GM18909 (cell line): Measurements from ENCODE around the gene ZNF730.
A peak's percentile ranks its signal among the peaks of the same experiment; 100 is the strongest.
"Not testable (repeated sequence)": the region's sequence is repeated elsewhere in the genome, so short reads cannot be mapped to it uniquely, and the experiment has no call there.

Experiments used
- ATAC-seq: cut with Tn5 transposase; IDR thresholded peaks from one replicate; pipeline ENCODE4 v1.9.1; 2021; ENCODE audit warnings: mild to moderate bottlenecking; ENCODE audit not compliant: unreplicated experiment, poor library complexity

ZNF730 gene

GRCh38 chr19:23116802-23117571 lies at the start of gene ZNF730:
ZNF730 (plus strand) TSS chr19:23117025; CDS start chr19:23117174, 149 bp downstream.
- ATAC-seq: peak; percentile 100

DNA sequence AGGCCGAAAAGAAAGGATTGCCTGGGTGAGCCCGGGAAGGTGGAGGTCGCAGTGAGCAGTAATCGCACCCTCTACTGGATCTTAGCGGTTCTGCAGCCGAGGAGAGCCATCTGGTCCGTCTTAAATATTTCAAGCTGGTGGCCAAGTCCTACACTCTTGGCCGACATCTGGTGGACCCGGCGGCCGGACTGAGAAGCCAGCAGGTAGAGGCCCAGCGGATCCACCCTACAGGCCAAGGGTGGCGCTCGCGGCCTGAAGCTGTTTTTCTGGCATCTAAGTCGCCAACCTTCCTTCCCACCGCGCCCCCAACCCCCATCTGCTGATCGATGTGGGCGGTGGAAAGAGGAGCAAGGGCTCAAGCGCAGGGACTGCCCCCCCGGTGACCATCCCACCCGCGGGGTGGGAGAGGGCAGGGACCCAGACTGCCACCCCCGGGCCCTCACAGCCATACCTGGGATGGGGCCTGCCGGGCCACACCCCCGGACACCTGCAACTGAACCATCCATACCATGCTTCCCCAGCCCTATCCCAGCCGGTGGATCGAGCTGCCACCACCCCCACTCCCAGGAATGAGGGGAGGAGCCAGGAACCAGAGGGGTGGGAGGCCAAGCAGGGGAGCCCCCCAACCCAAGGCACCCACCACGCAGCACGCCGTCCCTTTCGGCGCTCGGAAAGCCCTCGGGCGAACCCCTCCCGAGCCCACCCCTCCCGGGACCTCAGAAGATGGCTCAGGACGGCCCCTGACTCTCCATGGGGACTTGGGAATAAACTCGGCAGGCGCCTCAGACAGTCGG lies 46.3 kb upstream of the ZNF730 start:
- no peak for ATAC-seq

- no peak for ATAC-seq
These were observed 45.7 kb upstream of the ZNF730 start for GRCh38 chr19:23071147-23071511.

DNA sequence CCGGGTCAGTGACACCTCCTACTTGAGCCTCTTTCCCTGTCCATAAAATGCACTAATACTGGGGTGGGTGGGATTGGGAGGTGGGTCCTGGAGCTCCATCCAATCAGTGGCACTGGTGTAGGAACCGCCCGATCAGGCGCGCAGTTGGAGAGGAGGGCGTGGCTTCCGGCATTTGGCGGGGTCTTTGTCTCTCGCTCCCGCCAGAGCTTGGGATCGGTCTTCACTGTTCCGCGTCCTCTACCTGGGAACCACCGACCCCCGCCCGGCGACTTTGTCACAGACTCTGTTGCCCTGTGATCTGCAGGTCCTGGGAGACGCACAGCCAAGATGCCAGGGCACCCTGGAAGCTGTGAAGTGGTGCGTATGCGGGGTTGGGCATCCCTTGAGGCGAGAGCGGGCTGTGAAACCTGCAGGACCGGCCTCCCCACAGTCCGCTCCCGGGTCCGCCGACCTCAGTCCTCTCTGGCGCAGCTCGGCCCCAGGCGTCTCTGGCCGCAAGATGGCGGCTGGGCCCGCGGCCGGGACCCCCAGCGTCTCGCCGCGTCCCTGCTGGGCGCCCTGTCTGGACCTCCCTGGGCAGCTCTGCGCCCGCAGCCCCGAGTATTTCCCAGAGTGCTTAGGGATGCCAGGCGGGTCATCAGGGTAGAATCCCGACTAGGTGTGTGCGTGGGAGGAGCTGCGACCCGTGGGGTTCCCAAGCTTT lies 41.6 kb upstream of the ZNF730 start:
- peak; percentile 75 for ATAC-seq

DNA sequence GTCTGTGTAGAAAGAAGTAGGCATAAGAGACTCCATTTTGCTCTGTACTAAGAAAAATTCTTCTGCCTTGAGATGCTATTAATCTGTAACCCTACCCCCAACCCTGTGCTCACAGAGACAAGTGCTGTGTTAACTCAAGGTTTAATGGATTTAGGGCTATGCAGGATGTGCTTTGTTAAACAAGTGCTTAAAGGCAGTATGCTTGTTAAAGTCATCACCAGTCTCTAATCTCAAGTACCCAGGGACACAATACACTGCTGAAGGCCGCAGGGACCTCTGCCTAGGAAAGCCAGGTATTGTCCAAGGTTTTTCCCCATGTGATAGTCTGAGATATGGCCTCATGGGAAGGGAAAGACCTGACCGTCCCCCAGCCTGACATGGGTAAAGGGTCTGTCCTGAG lies 39.0 kb upstream of the ZNF730 start:
- ATAC-seq: not testable (repeated sequence)

GRCh38 chr19:23093832-23094231 lies 23.0 kb upstream of the ZNF730 start:
- no peak for ATAC-seq

- no peak for ATAC-seq
These were observed 21.4 kb upstream of the ZNF730 start for GRCh38 chr19:23095418-23095817.

- ATAC-seq: no peak
These were observed 18.5 kb upstream of the ZNF730 start for GRCh38 chr19:23098286-23098685.

GRCh38 chr19:23098988-23099387 lies 17.8 kb upstream of the ZNF730 start:
- ATAC-seq: no peak

DNA sequence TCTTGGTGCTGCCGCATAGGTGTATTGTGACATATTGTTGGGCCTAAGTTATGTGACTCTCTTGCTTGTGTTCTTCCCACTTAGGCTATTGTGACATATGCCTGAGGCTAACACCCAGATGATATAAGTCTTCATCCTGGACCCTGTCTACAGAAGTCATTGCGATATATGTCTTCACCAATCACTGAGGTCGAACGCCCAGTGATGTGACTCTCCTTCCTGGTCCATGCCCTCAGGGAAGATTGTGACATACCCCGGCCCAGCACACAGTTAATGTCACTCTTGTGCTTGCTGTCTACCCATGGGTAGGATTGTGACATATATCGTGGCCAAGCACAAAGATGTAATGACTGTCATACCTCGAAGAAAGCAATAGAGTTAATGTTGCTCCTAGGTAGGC lies 16.9 kb upstream of the ZNF730 start:
- ATAC-seq: no peak

DNA sequence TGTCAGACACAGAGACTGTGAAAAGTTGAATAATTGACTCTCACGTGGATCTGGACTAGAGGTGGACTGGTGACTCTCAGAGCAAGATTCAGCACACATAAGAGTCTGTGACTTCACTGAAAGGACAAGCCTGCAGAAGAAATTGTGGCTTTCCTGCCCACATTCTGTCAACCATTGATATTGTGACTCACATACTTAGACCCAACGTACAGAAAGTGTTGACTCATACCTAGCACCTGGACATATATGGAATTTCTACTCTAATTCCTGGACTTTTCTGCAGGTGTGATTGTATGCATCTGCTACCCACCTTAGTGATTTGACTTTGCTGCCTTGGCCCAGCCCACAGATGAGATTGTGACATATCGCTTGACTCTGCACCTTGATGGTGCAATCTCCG lies 15.6 kb upstream of the ZNF730 start:
- ATAC-seq: no peak

GRCh38 chr19:23118400-23118799 lies 1.6 kb downstream of the ZNF730 start:
- no peak for ATAC-seq

GRCh38 chr19:23134211-23134610 lies 17.4 kb downstream of the ZNF730 start:
- not testable (repeated sequence) for ATAC-seq

GRCh38 chr19:23145617-23146415 lies 29.0 kb downstream of the ZNF730 start:
- no peak for ATAC-seq

GRCh38 chr19:23160766-23161165 lies 43.9 kb downstream of the ZNF730 start:
- ATAC-seq: no peak

DNA sequence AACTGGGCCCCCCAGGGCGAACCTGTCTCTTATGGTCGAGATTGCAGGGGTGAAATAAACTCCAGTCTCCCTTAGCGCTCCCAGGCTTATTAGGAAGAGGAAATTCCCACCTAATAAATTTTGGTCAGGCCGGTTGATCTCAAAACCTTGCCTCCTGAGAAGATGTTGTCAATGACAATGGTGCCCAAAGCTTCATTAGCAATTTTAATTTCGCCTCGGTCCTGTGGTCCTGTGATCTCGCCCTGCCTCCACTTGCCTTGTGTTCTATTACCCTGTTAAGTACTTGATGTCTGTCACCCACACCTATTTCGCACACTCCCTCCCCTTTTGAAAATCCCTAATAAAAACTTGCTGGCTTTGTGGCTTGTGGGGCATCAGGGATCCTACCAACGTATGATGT lies 51.5 kb downstream of the ZNF730 start:
- ATAC-seq: not testable (repeated sequence)

DNA sequence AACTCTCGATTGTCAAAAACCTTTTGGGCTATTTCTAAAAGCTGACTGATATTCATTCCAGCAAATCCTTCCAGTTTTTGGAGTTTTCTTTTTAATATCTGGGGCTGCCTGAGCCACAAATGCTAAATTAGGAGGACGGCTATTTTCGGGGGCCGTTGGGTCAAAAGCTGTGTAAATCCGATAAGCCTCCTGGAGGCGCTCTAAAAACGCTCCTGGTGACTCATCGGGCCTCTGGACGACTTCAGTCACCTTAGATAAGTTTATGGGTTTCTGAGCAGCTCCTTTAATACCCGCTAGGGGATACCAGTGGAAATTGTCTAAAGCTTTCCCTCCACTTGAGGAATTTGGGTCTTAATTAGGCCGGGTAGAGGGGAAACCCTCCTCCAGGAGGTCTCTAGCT lies 66.4 kb downstream of the ZNF730 start:
- ATAC-seq: no peak

- ATAC-seq: no peak
These were observed 73.5 kb downstream of the ZNF730 start for GRCh38 chr19:23190341-23190740.
